Right lobe of liver (tissue), 6 donors: ENCODE measurements around the gene DNAH2. TPM values are rescaled to one million over a fixed set of nuclear protein-coding genes. Genes with fewer than 3 reads are reported as not detected.
A peak's percentile ranks its signal among the peaks of the same experiment; 100 is the strongest.

Experiments
- ATAC-seq, 4 donors: fragments of 200-7000 bp; cut with Tn5 transposase; one replicate each; pipeline ENCODE4 v1.9.1; 2020; ENCODE audit warnings: mild to moderate bottlenecking in 4 of 4, moderate library complexity in 4 of 4
- DNase-seq, 3 donors: peaks; one replicate each; pipeline ENCODE4 v3.0.0-alpha.2; 2020
- H3K27ac ChIP-seq, 3 donors: fragments of 200-600 bp; one replicate each; pipeline ENCODE4 v1.8.0; 2022
- H3K27me3 ChIP-seq, 2 donors: fragments of 200-600 bp; one replicate each; pipeline ENCODE4 v1.8.0; 2022
- H3K36me3 ChIP-seq, 4 donors: fragments of 200-600 bp; sonication (generic) in 1 of 4; one replicate each; pipeline versions ENCODE4 v1.5.1 to v1.8.0; 2017 to 2022; ENCODE audit warnings: control low read depth in 1 of 4
- H3K4me1 ChIP-seq, 4 donors: fragments of 200-600 bp; sonication (generic) in 1 of 4; one replicate each; pipeline versions ENCODE4 v1.5.1 to v1.8.0; 2017 to 2022; ENCODE audit warnings: control low read depth in 1 of 4
- H3K4me3 ChIP-seq, 3 donors: fragments of 200-600 bp; one replicate each; pipeline ENCODE4 v1.8.0; 2022
- H3K9me3 ChIP-seq, 4 donors: fragments of 200-600 bp; sonication (generic) in 1 of 4; one replicate each; pipeline versions ENCODE4 v1.5.1 to v1.8.0; 2017 to 2022; ENCODE audit warnings: control low read depth in 1 of 4
- CTCF ChIP-seq, 4 donors: fragments of 200-600 bp in 3 of 4; fragments of 450-650 bp in 1 of 4; IDR thresholded peaks; one replicate each; pipeline versions ENCODE4 v1.5.1 to v1.8.0; 2016 to 2022; ENCODE audit warnings: antibody characterized with exemption in 4 of 4, mild to moderate bottlenecking in 2 of 4
- POLR2A ChIP-seq: fragments of 450-650 bp; IDR thresholded peaks from one replicate; pipeline ENCODE4 v1.6.1; 2017; ENCODE audit warnings: antibody characterized with exemption, mild to moderate bottlenecking
- WGBS: methylation state at CpG from one replicate; pipeline ENCODE4 v1.1.6; 2018; ENCODE audit warnings: low coverage, low lambda C conversion rate; ENCODE audit not compliant: insufficient coverage; ENCODE audit errors: missing lambda C conversion rate; 5-methylcytosine and 5-hydroxymethylcytosine counted together
- intact Hi-C, 2 donors: fragments of 100-400 bp; cut with DNase I; formaldehyde crosslinking; loops; one replicate each; pipeline versions ENCODE4 v1.11.2 to v1.14.1; 2022
- total RNA-seq, 6 experiments: library from RNA; depleted of rRNA in 2 of 6; stranded (reverse); fragments of >200 nt in 2 of 6; fragmentation: NEBNext Ultra II Directional in 3 of 6; extraction: Animal tissue kit (Norgen Biotek cat#: 25700) in 3 of 6; gene quantifications; one replicate each; pipeline versions ENCODE4 v1.1.0 to v1.2.4, GENCODE V29; 2016 to 2023
- donor health status: DM: no; HTN: yes; CAD: no.
- donor health status: DM: no; HTN: no; CAD: no.
- donor health status: DM: no; HTN: no; CAD: no.
- donor health status: DM: no; HTN: yes; CAD: no.
- donor health status: DM: no; HTN: yes; CAD: no.

The DNAH2 gene
- total RNA-seq, 6 experiments from 2014 or later, result 0.12 to 0.38 (median 0.27) TPM

- peak overlapping the region; percentile 97 to 99 (median 97) for H3K27ac ChIP-seq
- DNase-seq, result peak; percentile 97 to 99 (median 98)
- H3K4me1 ChIP-seq, result peaks cover 0 to 40% (median 0%) of the 10 kb centered on the region in 4 donors
- no peaks in the 10 kb centered on the region for H3K36me3 ChIP-seq
- H3K9me3 ChIP-seq, result no peaks in the 10 kb centered on the region
- ATAC-seq, result peak; percentile 54 to 65 (median 64)
- no peaks in the 10 kb centered on the region for H3K27me3 ChIP-seq
- WGBS, result 3% methylated on average over 31 of the region's 69 CpGs
- intact Hi-C loops, result no loop called here
- TF ChIP-seq CTCF (IDR thresholded peaks at IDR 0.05), result peak; percentile 53 to 68 (median 56)
- peak; percentile 66 for TF ChIP-seq POLR2A
- H3K4me3 ChIP-seq, result peak overlapping the region; percentile 68 to 73 (median 70)
Observed at GRCh38 chr17:7834957-7835813, 117.6 kb downstream of the DNAH2 start.

- intact Hi-C loops, result no loop called here
- peak; percentile 78 for TF ChIP-seq POLR2A
- peak in 1 of 4 donors; percentile 4 for TF ChIP-seq CTCF (IDR thresholded peaks at IDR 0.05)
- WGBS, result 0% methylated on average over 19 of the region's 61 CpGs
- DNase-seq (peak; percentile 76 to 91 (median 88)), ATAC-seq (peak; percentile 31 to 61 (median 52))
- Histone ChIP-seq H3K27ac (peak overlapping the region; percentile 97 to 99 (median 97)), H3K9me3 (no peaks in the 10 kb centered on the region), H3K27me3 (no peaks in the 10 kb centered on the region), H3K4me3 (peak overlapping the region; percentile 68 to 73 (median 70)), H3K36me3 (no peaks in the 10 kb centered on the region), H3K4me1 (peaks cover 0 to 47% (median 3%) of the 10 kb centered on the region in 4 donors)
Observed at GRCh38 chr17:7835814-7836595, 118.5 kb downstream of the DNAH2 start.

DNA sequence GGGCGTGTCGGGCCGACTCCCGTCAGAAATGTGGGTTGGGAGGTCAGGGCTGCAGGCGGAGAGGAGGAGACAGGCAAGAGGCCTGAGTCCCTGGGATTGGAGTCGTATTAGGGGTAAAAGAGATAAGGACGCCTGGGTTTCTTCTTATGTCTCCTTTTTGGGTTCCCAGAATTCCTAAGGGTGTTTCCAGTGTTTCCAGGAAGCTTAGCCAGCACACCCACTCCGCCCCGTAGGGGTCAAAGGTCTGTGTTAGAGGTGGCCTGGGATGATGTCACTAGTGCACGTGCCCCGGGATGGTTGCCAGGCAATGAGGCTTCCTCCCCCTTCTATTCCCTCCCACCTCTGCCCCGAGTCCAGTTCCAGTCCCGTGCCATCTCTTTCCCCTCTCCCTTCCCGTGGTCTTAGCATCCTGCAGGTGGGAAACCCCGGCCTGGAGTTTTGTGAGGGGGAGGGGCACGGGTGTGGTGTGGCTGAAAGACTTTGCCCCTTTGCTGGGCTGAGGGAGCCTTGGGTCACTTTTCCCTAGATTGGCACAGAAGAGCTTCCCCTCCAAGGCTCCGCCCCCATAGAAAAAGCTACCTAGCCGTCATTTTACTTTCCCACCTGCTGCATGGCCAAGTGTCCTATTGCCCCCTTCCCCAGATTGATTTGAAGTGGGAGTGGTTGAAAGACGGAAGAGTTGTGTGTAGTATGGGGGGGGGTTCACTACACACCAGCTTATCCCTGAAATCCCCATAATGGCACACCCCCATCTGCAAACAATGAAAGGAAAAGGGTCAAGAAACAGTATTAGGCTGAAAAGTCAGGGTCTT, 119.3 kb downstream of the DNAH2 start:
- TF ChIP-seq CTCF (IDR thresholded peaks at IDR 0.05), result no peak
- no peak for TF ChIP-seq POLR2A
- intact Hi-C loops, result no loop called here
- Histone ChIP-seq H3K27ac (peak overlapping the region; percentile 97 to 99 (median 97)), H3K4me1 (peaks cover 0 to 50% (median 5%) of the 10 kb centered on the region in 4 donors), H3K9me3 (no peaks in the 10 kb centered on the region), H3K27me3 (no peaks in the 10 kb centered on the region), H3K36me3 (no peaks in the 10 kb centered on the region), H3K4me3 (peak overlapping the region; percentile 68 to 73 (median 70))
- 2% methylated on average over 13 of the region's 19 CpGs for WGBS
- ATAC-seq, result peak; percentile 45 to 64 (median 54)
- peak; percentile 94 to 99 (median 98) for DNase-seq
